Endothelial cell of umbilical vein (primary cell): ENCODE results near the gene CADPS. TPM values are rescaled to one million over a fixed set of nuclear protein-coding genes. Genes with fewer than 3 reads are reported as not detected.

Experiments
- BruUV-seq: library from RNA; stranded (reverse); fragments of 400-500 nt; replicated peaks from 2 replicates; lab custom pipeline; 2021; lab: Mats Ljungman, UMichigan
- CTCF ChIA-PET: fragments of 300-600, 350-600 bp; sonication (Branson Sonifier 250); formaldehyde crosslinking; loops from one replicate; lab custom pipeline; 2021; ENCODE audit warnings: antibody characterized with exemption, inconsistent platforms; lab: Charles Lee
- POLR2A ChIA-PET: fragments of 300-600, 350-600 bp; sonication (Branson Sonifier 250); formaldehyde crosslinking; loops from one replicate; lab custom pipeline; 2021; ENCODE audit warnings: antibody characterized with exemption, inconsistent platforms; lab: Charles Lee
- DNase-seq: peaks from one replicate; pipeline ENCODE4 v3.0.0-alpha.2; 2011; ENCODE audit warnings: low read depth, low spot score
- FAIRE-seq: peaks from 2 replicates; lab custom pipeline; 2011; peaks lifted over from hg19 to GRCh38; lab: Jason Lieb, UNC
- H2AFZ ChIP-seq: 2 replicates; pipeline ENCODE4 v1.6.0; 2012; ENCODE audit warnings: low read depth, low read length, control low read depth, inconsistent platforms
- H3K27ac ChIP-seq: 2 replicates; pipeline ENCODE4 v1.5.1; 2011; ENCODE audit warnings: low read depth, mild to moderate bottlenecking, control low read depth, low read length, moderate library complexity; ENCODE audit not compliant: insufficient read depth
- H3K27me3 ChIP-seq, 2 experiments: 2 replicates each; pipeline versions ENCODE4 v1.6.0 to v1.6.1; 2011; ENCODE audit warnings: low read length in 2 of 2, mixed read lengths in 1 of 2; ENCODE audit not compliant: control insufficient read depth in 2 of 2, insufficient read depth in 2 of 2
- H3K36me3 ChIP-seq, 2 experiments: 2 replicates in 1 of 2; 3 replicates in 1 of 2; pipeline ENCODE4 v1.5.1; 2011; ENCODE audit warnings: low read length in 2 of 2, mild to moderate bottlenecking in 1 of 2, moderate library complexity in 1 of 2; ENCODE audit not compliant: control insufficient read depth in 2 of 2, insufficient read depth in 2 of 2; ENCODE audit errors: extremely low read depth in 1 of 2
- H3K4me1 ChIP-seq: 3 replicates; pipeline ENCODE4 v1.5.1; 2011; ENCODE audit warnings: mild to moderate bottlenecking, low read length; ENCODE audit not compliant: control insufficient read depth, insufficient read depth; ENCODE audit errors: extremely low read depth
- H3K4me2 ChIP-seq: 2 replicates; pipeline ENCODE4 v1.6.1; 2011; ENCODE audit warnings: low read length, control low read depth, mixed read lengths; ENCODE audit not compliant: insufficient read depth
- H3K4me3 ChIP-seq, 3 experiments: fragments of 200-600 bp in 1 of 3; sonication (generic), shearing (Covaris generic) in 1 of 3; replicated peaks in 1 of 3; 2 replicates each; pipeline ENCODE4 v1.5.1; 2011 to 2016; ENCODE audit warnings: control low read depth in 3 of 3, low read length in 3 of 3, mild to moderate bottlenecking in 2 of 3, inconsistent platforms in 1 of 3, low read depth in 1 of 3, moderate library complexity in 1 of 3; ENCODE audit not compliant: insufficient read depth in 1 of 3
- H3K79me2 ChIP-seq: 2 replicates; pipeline ENCODE4 v1.6.0; 2012; ENCODE audit warnings: low read length, inconsistent platforms; ENCODE audit not compliant: control insufficient read depth, insufficient read depth
- H3K9ac ChIP-seq: replicated peaks from 2 replicates; pipeline ENCODE3; 2011; ENCODE audit warnings: low read length, control low read depth; ENCODE audit not compliant: insufficient read depth; ENCODE audit errors: extremely low read depth
- H3K9me1 ChIP-seq: replicated peaks from 3 replicates; pipeline ENCODE4 v1.6.0; 2011; ENCODE audit warnings: mild to moderate bottlenecking, low read length; ENCODE audit not compliant: control insufficient read depth, insufficient read depth; ENCODE audit errors: extremely low read depth
- H3K9me3 ChIP-seq: replicated peaks from 2 replicates; pipeline ENCODE4 v1.5.1; 2012; ENCODE audit warnings: low read length, inconsistent platforms; ENCODE audit not compliant: control insufficient read depth, insufficient read depth
- H4K20me1 ChIP-seq: replicated peaks from 2 replicates; pipeline ENCODE3; 2011; ENCODE audit warnings: mild to moderate bottlenecking, low read length; ENCODE audit not compliant: control insufficient read depth, insufficient read depth; ENCODE audit errors: extremely low read depth
- EZH2 ChIP-seq: IDR thresholded peaks from 2 replicates; pipeline ENCODE4 v1.6.1; 2012; ENCODE audit warnings: borderline replicate concordance, low read depth, mild to moderate bottlenecking, moderate library complexity, low read length, inconsistent platforms; ENCODE audit not compliant: severe bottlenecking
- FOS ChIP-seq: IDR thresholded peaks from 2 replicates; pipeline ENCODE4 v1.6.1; 2011; ENCODE audit warnings: mild to moderate bottlenecking, low read length, moderate library complexity, borderline replicate concordance; ENCODE audit not compliant: insufficient read depth
- GATA2 ChIP-seq: IDR thresholded peaks from 2 replicates; pipeline ENCODE4 v1.7.0; 2011; ENCODE audit warnings: low read depth, mild to moderate bottlenecking, moderate library complexity, mixed read lengths, low read length; ENCODE audit not compliant: insufficient read length, insufficient read depth
- JUN ChIP-seq: IDR thresholded peaks from 2 replicates; pipeline ENCODE4 v1.6.1; 2011; ENCODE audit warnings: borderline replicate concordance, low read depth; ENCODE audit not compliant: insufficient read length, insufficient read depth
- MYC ChIP-seq: IDR thresholded peaks from one replicate; pipeline ENCODE4 v1.6.1; 2011; ENCODE audit warnings: mild to moderate bottlenecking, low read depth, low read length
- POLR2A ChIP-seq: IDR thresholded peaks from 2 replicates; pipeline ENCODE4 v1.6.1; 2012; ENCODE audit warnings: low read depth, mild to moderate bottlenecking, control low read depth, low read length
- POLR2AphosphoS5 ChIP-seq: IDR thresholded peaks from 2 replicates; pipeline ENCODE4 v1.6.1; 2012; ENCODE audit warnings: low read depth, mild to moderate bottlenecking, control low read depth, low read length, moderate library complexity; ENCODE audit not compliant: insufficient read depth
- dilution Hi-C: fragments of 300-500 bp; cut with MboI; formaldehyde crosslinking; loops from one replicate; pipeline ENCODE4 v1.15.0; 2019; ENCODE audit warnings: low sequenced_read_pairs; ENCODE audit not compliant: extremely low pct_ligation_motif_present
- intact Hi-C: fragments of 100-400 bp; cut with micrococcal nuclease; formaldehyde crosslinking; loops from one replicate; pipeline ENCODE4 v1.10.0; 2022
- polyA plus RNA-seq, 4 experiments: library from polyadenylated mRNA; depleted of rRNA in 3 of 4; stranded (reverse) in 3 of 4; unstranded in 1 of 4; fragments of >200 nt; gene quantifications; 2 replicates each; pipeline versions ENCODE4 v1.2.1 to v1.2.3, GENCODE V29; 2011 to 2012; ENCODE audit warnings: missing spikeins in 1 of 4
- total RNA-seq: library from RNA; stranded (reverse); gene quantifications from 2 replicates; pipeline ENCODE4 v1.2.3, GENCODE V29; 2021
- TF ChIP-seq, protein P1 (sequence below), 2 donors: IDR thresholded peaks; 1 replicate in 1 of 2; 2 replicates in 1 of 2; pipeline ENCODE4 v1.5.1; 2011; ENCODE audit warnings: low read length in 2 of 2, mild to moderate bottlenecking in 2 of 2, moderate library complexity in 2 of 2, control low read depth in 1 of 2, inconsistent platforms in 1 of 2, low read depth in 1 of 2; ENCODE audit not compliant: insufficient read depth in 1 of 2; ENCODE audit errors: extremely low read depth in 1 of 2
- TF ChIP-seq, protein P2 (sequence below): IDR thresholded peaks from 2 replicates; pipeline ENCODE4 v1.6.1; 2011; ENCODE audit not compliant: insufficient read depth, insufficient read length

Gene CADPS
- total and polyA plus RNA-seq, 2 donors (not counting 3 experiments of a cell fraction or from before 2014, with no cell fraction given) = not detected

DNA sequence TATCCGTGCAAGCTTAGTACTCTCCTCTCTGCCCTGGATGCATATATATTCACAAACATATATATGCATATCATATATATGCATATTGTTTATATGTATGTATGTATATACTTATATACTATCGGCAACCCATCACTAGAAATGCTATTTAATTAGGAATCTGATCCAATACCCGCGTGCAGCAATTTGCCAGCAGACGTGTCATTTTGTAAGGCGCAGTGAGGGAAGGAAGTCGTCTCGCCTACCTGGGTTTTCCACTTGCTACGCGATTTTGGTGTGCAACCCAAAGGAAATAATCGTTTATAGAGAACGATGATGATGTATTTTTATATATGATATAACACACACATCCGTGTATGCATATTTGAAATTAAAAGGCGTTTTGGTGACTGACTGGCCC is 496.3 kb downstream of the CADPS start:
- intact Hi-C loops (no loop called here), dilution Hi-C loops (no loop called here)
- BruUV-seq = no TSS peak
- no peak for TF ChIP-seq POLR2A
- TF ChIP-seq MYC = no peak
- no peak for TF ChIP-seq JUN
- no peak for TF ChIP-seq GATA2
- TF ChIP-seq EZH2 = no peak
- TF ChIP-seq, protein P1, sequence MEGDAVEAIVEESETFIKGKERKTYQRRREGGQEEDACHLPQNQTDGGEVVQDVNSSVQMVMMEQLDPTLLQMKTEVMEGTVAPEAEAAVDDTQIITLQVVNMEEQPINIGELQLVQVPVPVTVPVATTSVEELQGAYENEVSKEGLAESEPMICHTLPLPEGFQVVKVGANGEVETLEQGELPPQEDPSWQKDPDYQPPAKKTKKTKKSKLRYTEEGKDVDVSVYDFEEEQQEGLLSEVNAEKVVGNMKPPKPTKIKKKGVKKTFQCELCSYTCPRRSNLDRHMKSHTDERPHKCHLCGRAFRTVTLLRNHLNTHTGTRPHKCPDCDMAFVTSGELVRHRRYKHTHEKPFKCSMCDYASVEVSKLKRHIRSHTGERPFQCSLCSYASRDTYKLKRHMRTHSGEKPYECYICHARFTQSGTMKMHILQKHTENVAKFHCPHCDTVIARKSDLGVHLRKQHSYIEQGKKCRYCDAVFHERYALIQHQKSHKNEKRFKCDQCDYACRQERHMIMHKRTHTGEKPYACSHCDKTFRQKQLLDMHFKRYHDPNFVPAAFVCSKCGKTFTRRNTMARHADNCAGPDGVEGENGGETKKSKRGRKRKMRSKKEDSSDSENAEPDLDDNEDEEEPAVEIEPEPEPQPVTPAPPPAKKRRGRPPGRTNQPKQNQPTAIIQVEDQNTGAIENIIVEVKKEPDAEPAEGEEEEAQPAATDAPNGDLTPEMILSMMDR (IDR thresholded peaks at IDR 0.05; ENCODE audit: extremely low read depth in 1 of 2, insufficient read depth in 1 of 2, low read depth in 1 of 2, low read length in 2 of 2) = no peak
- TF ChIP-seq, protein P2, sequence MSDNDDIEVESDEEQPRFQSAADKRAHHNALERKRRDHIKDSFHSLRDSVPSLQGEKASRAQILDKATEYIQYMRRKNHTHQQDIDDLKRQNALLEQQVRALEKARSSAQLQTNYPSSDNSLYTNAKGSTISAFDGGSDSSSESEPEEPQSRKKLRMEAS = no peak
- no peak for TF ChIP-seq POLR2AphosphoS5
- TF ChIP-seq FOS = no peak
- Histone ChIP-seq H4K20me1 (no peaks in the 10 kb centered on the region), H3K27me3 (peaks cover 77 to 83% of the 10 kb centered on the region in 2 experiments), H3K4me1 (no peaks in the 10 kb centered on the region), H3K4me3 (no peak overlapping the region), H3K9me3 (no peaks in the 10 kb centered on the region), H3K9me1 (no peaks in the 10 kb centered on the region), H3K9ac (no peak overlapping the region), H3K4me2 (no peak overlapping the region), H2AFZ (no peak overlapping the region), H3K27ac (no peak overlapping the region), H3K36me3 (no peaks in the 10 kb centered on the region), H3K79me2 (no peaks in the 10 kb centered on the region)
- no peak for FAIRE-seq
- ChIA-PET CTCF (no interaction called here), POLR2A (no interaction called here)
- no peak for DNase-seq
